ENCODE results near the gene TMPRSS5.
A peak's percentile ranks its signal among the peaks of the same experiment; 100 is the strongest.

TMPRSS5 gene

DNA sequence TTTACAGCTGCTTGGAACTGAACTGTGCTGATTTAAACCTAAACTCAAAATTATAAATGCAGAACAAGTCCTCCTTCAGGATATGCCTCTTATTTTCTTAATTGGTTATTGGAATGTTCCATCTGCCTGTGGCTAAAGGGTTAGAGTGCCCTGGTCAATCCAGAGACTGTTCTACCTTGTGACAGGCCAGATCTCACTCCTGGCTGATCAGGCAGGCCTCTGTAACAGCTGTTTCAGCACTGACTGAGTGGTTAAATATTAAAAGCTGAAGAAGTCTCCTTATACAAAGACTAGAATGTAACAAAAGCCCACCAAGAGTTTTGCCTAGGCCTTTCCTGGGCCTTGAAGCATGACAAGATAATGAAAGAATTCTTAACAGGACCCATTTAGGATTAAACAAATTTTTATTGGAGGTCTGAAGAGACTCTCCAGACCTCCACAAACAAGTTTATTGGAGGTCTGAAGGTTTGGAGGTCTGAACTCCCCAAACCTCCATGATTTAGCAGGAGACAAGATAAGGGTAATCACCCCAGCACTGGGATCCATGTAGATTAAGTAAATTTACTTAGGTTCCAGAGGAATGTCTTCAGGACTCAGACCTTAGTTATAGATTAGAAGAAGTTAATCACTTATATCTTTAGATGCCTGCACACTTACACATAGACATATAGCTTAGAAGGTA lies 35.8 kb downstream of the TMPRSS5 start:
- DNase-seq (ENCODE audit: low read depth, low spot score), result no peak

- DNase-seq (ENCODE audit: low read depth, low spot score), result no peak
Observed at GRCh38 chr11:113668255-113668654, 37.9 kb downstream of the TMPRSS5 start.

DNA sequence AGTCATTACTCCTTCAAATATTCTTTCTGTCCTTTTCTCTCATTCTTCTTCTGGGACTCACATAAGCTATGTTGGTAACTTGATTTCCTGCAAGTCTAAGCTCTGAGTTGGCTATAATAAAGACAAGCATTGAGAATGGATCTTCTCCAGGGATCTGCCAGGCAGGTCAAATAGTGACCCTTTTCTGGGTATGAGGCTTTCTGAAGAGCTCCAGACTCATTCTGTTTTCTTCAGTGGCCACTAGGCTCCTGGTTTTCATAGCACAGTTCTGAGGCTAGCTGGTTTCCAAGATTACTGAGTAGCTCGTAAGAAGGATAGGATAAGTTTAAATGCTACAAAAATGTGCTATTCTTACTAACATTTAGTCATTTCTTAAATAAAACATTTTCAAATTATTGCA lies 38.3 kb downstream of the TMPRSS5 start:
- DNase-seq (ENCODE audit: low read depth, low spot score), result no peak

- no peak for DNase-seq (ENCODE audit: low read depth, low spot score)
Observed at GRCh38 chr11:113666584-113666983, 39.5 kb downstream of the TMPRSS5 start.

GRCh38 chr11:113664981-113665710 lies 41.0 kb downstream of the TMPRSS5 start:
- peak; percentile 11 for DNase-seq (ENCODE audit: low read depth, low spot score)

- peak; percentile 81 for DNase-seq (ENCODE audit: low read depth, low spot score)
Observed at GRCh38 chr11:113664069-113664980, 41.8 kb downstream of the TMPRSS5 start.

DNA sequence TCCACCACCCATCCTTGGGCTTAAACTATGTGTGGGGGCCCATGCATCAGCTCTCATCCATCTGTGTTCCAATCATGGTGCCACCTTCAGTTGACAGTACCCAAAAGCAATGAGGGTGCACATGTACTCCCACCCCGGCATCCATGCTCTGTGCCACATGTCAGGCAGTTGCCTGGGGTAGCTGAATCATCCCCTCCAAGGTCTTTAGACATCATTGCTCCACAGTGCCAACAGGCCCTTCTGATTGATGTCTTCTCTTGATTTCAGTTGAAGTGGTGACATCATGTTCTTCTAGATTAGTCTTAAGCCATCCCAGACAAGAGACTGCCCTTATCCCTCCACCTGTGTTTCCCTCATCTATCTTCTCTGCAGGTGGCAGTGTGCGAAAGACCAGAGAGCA lies 42.5 kb downstream of the TMPRSS5 start:
- peak; percentile 53 for DNase-seq (ENCODE audit: low read depth, low spot score)

DNA sequence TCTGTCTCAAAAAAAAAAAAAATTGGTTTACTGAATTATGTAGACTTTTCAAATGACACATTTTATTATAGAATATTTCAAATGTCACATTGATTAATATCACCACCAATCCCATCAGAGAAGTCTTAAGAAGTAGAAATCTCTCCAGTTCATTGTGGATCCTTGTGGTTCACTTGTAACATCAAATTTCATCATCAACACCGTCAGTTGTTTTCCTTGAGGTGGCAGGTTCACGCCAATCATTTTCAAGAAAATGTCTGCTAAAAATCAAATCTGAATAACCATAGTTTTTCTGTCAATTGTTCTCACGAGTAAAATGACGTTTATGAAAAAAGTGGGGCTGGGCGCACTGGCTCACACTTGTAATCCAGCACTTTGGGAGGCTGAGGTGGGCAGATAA lies 50.3 kb downstream of the TMPRSS5 start:
- DNase-seq (ENCODE audit: low read depth, low spot score), result no peak

DNA sequence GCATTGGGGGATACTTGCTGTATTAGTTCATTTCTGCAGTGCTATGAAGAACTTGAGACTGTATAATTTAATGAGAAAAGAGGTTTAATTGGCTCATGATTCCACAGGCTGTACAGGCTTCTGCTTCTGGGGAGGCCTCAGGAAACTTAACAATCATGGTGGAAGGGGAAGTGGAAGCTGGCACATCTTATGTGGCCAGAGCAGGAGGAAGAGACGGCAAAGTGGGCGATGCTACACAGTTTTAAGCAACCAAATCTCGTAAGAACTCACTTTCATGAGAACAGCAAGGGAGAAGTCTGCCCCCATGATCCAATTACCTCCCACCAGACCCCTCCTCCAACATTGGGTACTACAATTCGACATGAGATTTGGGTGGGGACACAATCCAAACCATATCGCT lies 55.1 kb downstream of the TMPRSS5 start:
- no peak for DNase-seq (ENCODE audit: low read depth, low spot score)

- no peak for DNase-seq (ENCODE audit: low read depth, low spot score)
Observed at GRCh38 chr11:113649311-113649710, 56.8 kb downstream of the TMPRSS5 start.

- DNase-seq (ENCODE audit: low read depth, low spot score), result peak; percentile 40
Observed at GRCh38 chr11:113647856-113648255, 58.3 kb downstream of the TMPRSS5 start.

- no peak for DNase-seq (ENCODE audit: low read depth, low spot score)
Observed at GRCh38 chr11:113647108-113647507, 59.0 kb downstream of the TMPRSS5 start.

- DNase-seq (ENCODE audit: low read depth, low spot score), result no peak
Observed at GRCh38 chr11:113645593-113646349, 60.3 kb downstream of the TMPRSS5 start.

DNA sequence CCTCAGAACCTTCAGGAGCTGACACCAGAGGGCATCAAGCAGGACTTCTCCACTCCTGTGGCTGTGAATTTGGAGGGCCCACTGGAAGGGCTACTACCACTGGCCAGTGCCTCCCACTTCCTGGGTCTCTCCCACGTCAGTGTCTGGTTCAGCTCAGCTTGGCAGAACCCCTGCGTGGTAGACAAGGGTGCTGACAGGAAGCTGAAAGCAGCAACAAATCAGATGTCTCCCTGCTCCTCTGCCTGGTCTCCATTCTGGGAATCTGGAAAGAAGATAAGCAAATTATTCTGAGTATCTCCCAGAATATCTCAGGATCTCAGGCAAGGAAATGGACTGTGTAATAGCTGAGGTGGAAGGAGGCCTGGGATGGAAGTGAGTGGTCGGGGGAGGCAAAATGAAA lies 61.5 kb downstream of the TMPRSS5 start:
- DNase-seq (ENCODE audit: low read depth, low spot score), result no peak

DNA sequence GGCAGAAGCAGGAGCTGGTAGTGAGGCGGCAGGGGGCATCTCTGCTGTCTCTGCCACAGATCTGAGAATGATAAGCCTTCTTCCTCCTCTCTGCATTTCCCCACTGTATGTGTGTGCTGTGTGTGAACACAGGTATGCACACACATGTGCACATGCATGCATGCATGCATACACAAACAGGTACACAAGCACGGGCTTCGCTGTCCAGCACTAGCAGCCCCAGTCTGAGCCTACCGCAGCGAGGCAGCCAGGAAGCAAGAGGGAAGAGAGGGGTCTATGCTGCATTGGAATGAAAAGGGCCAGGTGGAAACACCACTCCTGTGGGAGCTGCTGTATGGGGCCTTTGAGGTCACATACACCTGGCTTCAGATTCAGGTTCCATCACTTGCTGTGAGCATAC lies 62.4 kb downstream of the TMPRSS5 start:
- DNase-seq (ENCODE audit: low read depth, low spot score), result no peak

DNA sequence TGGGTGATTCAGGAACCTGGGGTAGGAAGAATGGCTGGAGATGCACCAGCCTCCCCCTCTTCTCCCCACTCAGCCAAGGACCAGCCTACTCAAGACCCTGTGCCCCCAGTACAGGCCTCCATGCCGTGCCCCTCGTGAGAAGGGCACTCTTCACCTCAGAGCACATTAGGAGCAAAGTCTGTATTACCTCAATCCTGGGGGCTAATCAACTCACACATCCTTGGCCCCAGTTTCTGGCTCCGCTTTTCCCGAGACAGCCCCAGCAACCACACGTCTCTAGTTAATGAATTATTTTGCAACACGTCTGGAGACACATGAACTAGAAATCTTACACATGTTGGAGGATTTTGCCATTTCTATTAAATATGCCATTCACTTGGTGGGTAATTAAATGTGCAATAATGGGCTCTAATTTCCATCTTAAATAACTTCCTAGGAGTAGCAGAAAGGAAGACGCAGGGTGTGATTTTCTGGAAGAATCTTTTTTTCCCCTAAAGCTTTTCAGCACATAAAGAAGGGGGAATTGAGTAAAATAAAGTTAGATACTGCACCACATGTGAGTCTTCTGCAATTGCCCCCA lies 63.0 kb downstream of the TMPRSS5 start:
- no peak for DNase-seq (ENCODE audit: low read depth, low spot score)

GRCh38 chr11:113642090-113642489 lies 64.0 kb downstream of the TMPRSS5 start:
- DNase-seq (ENCODE audit: low read depth, low spot score), result no peak

DNA sequence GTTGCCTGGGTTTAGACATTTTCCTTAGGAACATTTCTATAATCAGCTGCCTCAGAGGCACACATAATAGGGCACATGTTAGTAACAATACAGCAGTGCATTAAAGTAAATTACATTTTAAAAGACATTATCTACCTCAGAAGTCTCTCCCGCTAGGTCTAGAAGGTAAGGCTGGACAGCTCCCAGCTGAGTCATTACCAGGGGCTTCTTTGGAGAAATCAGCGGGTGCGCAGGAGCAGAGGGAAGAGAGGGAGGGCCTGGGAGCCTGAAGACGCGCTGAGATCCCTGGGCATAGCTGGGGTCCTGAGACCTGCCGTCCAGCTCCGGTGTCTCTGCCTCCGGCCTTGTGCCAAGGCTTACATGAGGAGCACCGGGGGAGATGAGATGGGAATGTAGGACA lies 67.7 kb downstream of the TMPRSS5 start:
- DNase-seq (ENCODE audit: low read depth, low spot score), result peak; percentile 19

DNA sequence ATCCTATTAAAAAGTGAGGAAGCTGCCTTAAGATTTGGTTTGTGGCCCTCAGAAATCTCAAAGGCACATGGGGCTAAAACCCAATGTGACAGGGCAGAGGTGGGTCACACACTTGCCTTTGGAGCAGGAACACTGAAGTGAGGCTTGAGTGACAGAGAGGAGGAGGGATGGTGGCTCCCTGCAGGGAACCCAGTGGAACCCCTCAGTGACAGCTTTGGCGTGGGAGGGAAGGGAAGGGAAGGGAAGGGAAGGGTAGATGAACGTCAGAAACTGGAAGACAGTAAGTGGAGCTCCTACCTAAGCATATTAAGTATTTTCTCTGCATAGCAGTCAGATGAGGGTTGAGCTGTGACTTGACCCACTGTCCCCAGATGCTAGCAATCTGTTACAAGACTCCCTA lies 68.5 kb downstream of the TMPRSS5 start:
- DNase-seq (ENCODE audit: low read depth, low spot score), result no peak
